Measurements from ENCODE around the gene MBD5.

MBD5 gene

GRCh38 chr2:148044322-148044721, 23.4 kb downstream of the MBD5 start:
- no peak overlapping the region for H3K4me3 Mint-ChIP-seq
- no peaks in the 10 kb centered on the region for H3K9me3 Mint-ChIP-seq (ENCODE audit: low read depth)
- H3K4me1 Mint-ChIP-seq (ENCODE audit: low read depth): peaks cover 34% of the 10 kb centered on the region
- peaks cover 5% of the 10 kb centered on the region for H3K36me3 Mint-ChIP-seq
- no peak overlapping the region for H3K27ac Mint-ChIP-seq
- no peaks in the 10 kb centered on the region for H3K27me3 Mint-ChIP-seq

GRCh38 chr2:148046802-148047201, 25.9 kb downstream of the MBD5 start:
- Mint-ChIP-seq H3K4me3 (no peak overlapping the region), H3K9me3 (ENCODE audit: low read depth) (no peaks in the 10 kb centered on the region), H3K36me3 (peaks cover 3% of the 10 kb centered on the region), H3K4me1 (ENCODE audit: low read depth) (peaks cover 48% of the 10 kb centered on the region), H3K27ac (no peak overlapping the region), H3K27me3 (no peaks in the 10 kb centered on the region)

- Mint-ChIP-seq H3K9me3 (ENCODE audit: low read depth) (peaks cover 3% of the 10 kb centered on the region), H3K4me1 (ENCODE audit: low read depth) (peaks cover 48% of the 10 kb centered on the region), H3K27me3 (no peaks in the 10 kb centered on the region), H3K36me3 (peaks cover 5% of the 10 kb centered on the region), H3K27ac (peak overlapping the region; percentile 64), H3K4me3 (no peak overlapping the region)
These were observed 27.8 kb downstream of the MBD5 start for GRCh38 chr2:148048475-148049221.

- Mint-ChIP-seq H3K27me3 (no peaks in the 10 kb centered on the region), H3K27ac (no peak overlapping the region), H3K4me1 (ENCODE audit: low read depth) (peaks cover 48% of the 10 kb centered on the region)
These were observed 28.4 kb downstream of the MBD5 start for GRCh38 chr2:148049284-148049683.

GRCh38 chr2:148052687-148053086, 31.8 kb downstream of the MBD5 start:
- Mint-ChIP-seq H3K9me3 (ENCODE audit: low read depth) (peaks cover 3% of the 10 kb centered on the region), H3K27me3 (no peaks in the 10 kb centered on the region), H3K27ac (no peak overlapping the region), H3K4me3 (no peak overlapping the region), H3K36me3 (peaks cover 9% of the 10 kb centered on the region), H3K4me1 (ENCODE audit: low read depth) (peaks cover 34% of the 10 kb centered on the region)

More at GRCh38 chr2:148049284-148049683, 28.4 kb downstream of the MBD5 start:
- H3K36me3 Mint-ChIP-seq: peaks cover 5% of the 10 kb centered on the region
- H3K9me3 Mint-ChIP-seq (ENCODE audit: low read depth): peaks cover 3% of the 10 kb centered on the region
- no peak overlapping the region for H3K4me3 Mint-ChIP-seq

- H3K4me1 Mint-ChIP-seq (ENCODE audit: low read depth): peaks cover 2% of the 10 kb centered on the region
- no peak overlapping the region for H3K27ac Mint-ChIP-seq
- H3K27me3 Mint-ChIP-seq: no peaks in the 10 kb centered on the region
- H3K9me3 Mint-ChIP-seq (ENCODE audit: low read depth): no peaks in the 10 kb centered on the region
- H3K4me3 Mint-ChIP-seq: no peak overlapping the region
- H3K36me3 Mint-ChIP-seq: peaks cover 11% of the 10 kb centered on the region
These were observed 37.8 kb downstream of the MBD5 start for GRCh38 chr2:148058641-148059040.

- no peaks in the 10 kb centered on the region for H3K4me1 Mint-ChIP-seq (ENCODE audit: low read depth)
- no peak overlapping the region for H3K27ac Mint-ChIP-seq
These were observed 42.7 kb downstream of the MBD5 start for GRCh38 chr2:148063633-148064032.

GRCh38 chr2:148065936-148066335, 45.0 kb downstream of the MBD5 start:
- Mint-ChIP-seq H3K9me3 (ENCODE audit: low read depth) (no peaks in the 10 kb centered on the region), H3K4me1 (ENCODE audit: low read depth) (no peaks in the 10 kb centered on the region), H3K27ac (no peak overlapping the region), H3K27me3 (no peaks in the 10 kb centered on the region), H3K4me3 (no peak overlapping the region), H3K36me3 (peaks cover 8% of the 10 kb centered on the region)

More at GRCh38 chr2:148063633-148064032, 42.7 kb downstream of the MBD5 start:
- no peaks in the 10 kb centered on the region for H3K9me3 Mint-ChIP-seq (ENCODE audit: low read depth)
- H3K4me3 Mint-ChIP-seq: no peak overlapping the region
- peaks cover 10% of the 10 kb centered on the region for H3K36me3 Mint-ChIP-seq
- no peaks in the 10 kb centered on the region for H3K27me3 Mint-ChIP-seq

- Mint-ChIP-seq H3K4me3 (no peak overlapping the region), H3K27ac (no peak overlapping the region), H3K4me1 (ENCODE audit: low read depth) (no peaks in the 10 kb centered on the region), H3K36me3 (peaks cover 8% of the 10 kb centered on the region), H3K27me3 (no peaks in the 10 kb centered on the region), H3K9me3 (ENCODE audit: low read depth) (no peaks in the 10 kb centered on the region)
These were observed 46.9 kb downstream of the MBD5 start for GRCh38 chr2:148067801-148068200.

GRCh38 chr2:148071351-148071750, 50.5 kb downstream of the MBD5 start:
- H3K36me3 Mint-ChIP-seq: no peaks in the 10 kb centered on the region
- H3K27ac Mint-ChIP-seq: no peak overlapping the region

GRCh38 chr2:148096012-148096411, 75.1 kb downstream of the MBD5 start:
- peaks cover 7% of the 10 kb centered on the region for H3K9me3 Mint-ChIP-seq (ENCODE audit: low read depth)
- no peak overlapping the region for H3K4me3 Mint-ChIP-seq
- peaks cover 6% of the 10 kb centered on the region for H3K4me1 Mint-ChIP-seq (ENCODE audit: low read depth)
- H3K27ac Mint-ChIP-seq: no peak overlapping the region
- peaks cover 8% of the 10 kb centered on the region for H3K36me3 Mint-ChIP-seq
- H3K27me3 Mint-ChIP-seq: no peaks in the 10 kb centered on the region

More at GRCh38 chr2:148071351-148071750, 50.5 kb downstream of the MBD5 start:
- no peaks in the 10 kb centered on the region for H3K9me3 Mint-ChIP-seq (ENCODE audit: low read depth)
- H3K27me3 Mint-ChIP-seq: no peaks in the 10 kb centered on the region
- no peak overlapping the region for H3K4me3 Mint-ChIP-seq
- no peaks in the 10 kb centered on the region for H3K4me1 Mint-ChIP-seq (ENCODE audit: low read depth)

GRCh38 chr2:148102641-148103040, 81.8 kb downstream of the MBD5 start:
- no peak overlapping the region for H3K4me3 Mint-ChIP-seq
- H3K27me3 Mint-ChIP-seq: no peaks in the 10 kb centered on the region
- peaks cover 8% of the 10 kb centered on the region for H3K4me1 Mint-ChIP-seq (ENCODE audit: low read depth)
- H3K27ac Mint-ChIP-seq: no peak overlapping the region
- H3K9me3 Mint-ChIP-seq (ENCODE audit: low read depth): peaks cover 7% of the 10 kb centered on the region
- peaks cover 9% of the 10 kb centered on the region for H3K36me3 Mint-ChIP-seq

GRCh38 chr2:148103946-148104345, 83.1 kb downstream of the MBD5 start:
- H3K4me3 Mint-ChIP-seq: no peak overlapping the region
- no peak overlapping the region for H3K27ac Mint-ChIP-seq
- no peaks in the 10 kb centered on the region for H3K27me3 Mint-ChIP-seq
- H3K36me3 Mint-ChIP-seq: peaks cover 12% of the 10 kb centered on the region
- peaks cover 8% of the 10 kb centered on the region for H3K4me1 Mint-ChIP-seq (ENCODE audit: low read depth)
- H3K9me3 Mint-ChIP-seq (ENCODE audit: low read depth): peaks cover 10% of the 10 kb centered on the region

GRCh38 chr2:148106331-148106730, 85.4 kb downstream of the MBD5 start:
- H3K4me3 Mint-ChIP-seq: no peak overlapping the region
- H3K27ac Mint-ChIP-seq: no peak overlapping the region
- no peaks in the 10 kb centered on the region for H3K27me3 Mint-ChIP-seq
- H3K36me3 Mint-ChIP-seq: peaks cover 12% of the 10 kb centered on the region
- peaks cover 20% of the 10 kb centered on the region for H3K4me1 Mint-ChIP-seq (ENCODE audit: low read depth)
- H3K9me3 Mint-ChIP-seq (ENCODE audit: low read depth): peaks cover 10% of the 10 kb centered on the region

GRCh38 chr2:148108385-148108784, 87.5 kb downstream of the MBD5 start:
- peaks cover 20% of the 10 kb centered on the region for H3K4me1 Mint-ChIP-seq (ENCODE audit: low read depth)
- no peak overlapping the region for H3K27ac Mint-ChIP-seq
- H3K27me3 Mint-ChIP-seq: no peaks in the 10 kb centered on the region
- peaks cover 10% of the 10 kb centered on the region for H3K9me3 Mint-ChIP-seq (ENCODE audit: low read depth)
- no peak overlapping the region for H3K4me3 Mint-ChIP-seq
- peaks cover 16% of the 10 kb centered on the region for H3K36me3 Mint-ChIP-seq

GRCh38 chr2:148110184-148110583, 89.3 kb downstream of the MBD5 start:
- peaks cover 17% of the 10 kb centered on the region for H3K4me1 Mint-ChIP-seq (ENCODE audit: low read depth)
- H3K27ac Mint-ChIP-seq: no peak overlapping the region
- H3K9me3 Mint-ChIP-seq (ENCODE audit: low read depth): peaks cover 10% of the 10 kb centered on the region
- no peak overlapping the region for H3K4me3 Mint-ChIP-seq
- peaks cover 16% of the 10 kb centered on the region for H3K36me3 Mint-ChIP-seq
- H3K27me3 Mint-ChIP-seq: no peaks in the 10 kb centered on the region
